HL-60/S4 treated with retinoic acid at 250 ng/mL for 4 days and 3 days (cell line): Measurements from ENCODE around the gene SV2C.
"Not testable (repeated sequence)": the region's sequence is repeated elsewhere in the genome, so short reads cannot be mapped to it uniquely, and the experiment has no call there.

Experiments used
- in situ Hi-C: fragments of 300-500 bp; cut with MboI; formaldehyde crosslinking; loops from 2 replicates; pipeline ENCODE4 v1.7.0; 2022; ENCODE audit warnings: low sequenced_read_pairs

The SV2C gene

DNA sequence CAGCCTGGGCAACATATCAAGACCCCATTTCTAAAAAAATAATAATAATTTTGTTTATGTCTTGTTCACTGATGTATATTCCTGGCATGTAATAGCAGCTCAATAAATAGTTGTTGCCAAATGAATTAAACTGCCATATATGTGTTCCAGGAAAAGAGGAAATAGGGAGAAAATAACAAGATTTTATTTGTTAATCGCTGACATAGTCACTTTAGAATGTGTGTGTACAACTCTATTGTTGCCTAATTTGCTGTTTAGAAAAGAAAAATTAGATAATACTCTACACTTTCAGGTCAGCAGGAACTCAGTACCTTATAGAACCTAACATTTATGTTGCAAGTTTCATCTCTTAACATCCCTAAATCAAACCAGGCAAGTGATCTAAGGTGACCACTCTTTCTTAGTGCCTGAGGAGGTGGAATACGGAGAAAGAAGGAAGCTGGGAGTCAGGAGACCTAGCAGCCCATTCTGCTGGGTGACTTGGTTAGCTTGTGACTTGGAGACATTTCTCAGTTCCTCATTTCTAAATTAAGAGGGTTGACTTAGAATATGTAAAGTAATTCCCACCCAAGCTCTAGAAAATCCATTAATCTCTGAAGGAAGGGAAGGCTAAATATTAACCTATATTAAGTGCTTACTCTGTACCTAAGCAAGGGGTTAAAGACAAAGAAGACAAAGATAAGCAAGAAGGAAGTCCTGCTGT, 209.6 kb downstream of the SV2C start:
- in situ Hi-C loops: no loop called here

DNA sequence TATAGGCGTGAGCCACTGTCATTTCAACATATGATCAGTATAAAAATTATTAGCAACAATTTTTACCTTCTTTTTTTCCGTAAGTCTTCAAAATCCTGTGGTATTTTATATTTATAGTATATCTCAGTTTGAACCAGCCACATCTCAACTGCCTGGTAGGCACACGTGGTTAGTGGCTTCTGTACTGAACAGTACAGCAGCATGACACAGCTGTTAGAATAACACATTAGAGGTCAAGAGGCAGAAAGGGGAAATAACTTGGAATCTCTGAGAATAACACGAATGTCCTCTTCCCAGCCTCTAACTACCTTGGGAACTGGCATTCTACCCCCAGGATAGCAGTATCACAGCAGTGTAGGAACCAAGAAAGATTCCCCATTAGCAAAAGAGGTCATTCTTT, 211.4 kb downstream of the SV2C start:
- in situ Hi-C loops: no loop called here

DNA sequence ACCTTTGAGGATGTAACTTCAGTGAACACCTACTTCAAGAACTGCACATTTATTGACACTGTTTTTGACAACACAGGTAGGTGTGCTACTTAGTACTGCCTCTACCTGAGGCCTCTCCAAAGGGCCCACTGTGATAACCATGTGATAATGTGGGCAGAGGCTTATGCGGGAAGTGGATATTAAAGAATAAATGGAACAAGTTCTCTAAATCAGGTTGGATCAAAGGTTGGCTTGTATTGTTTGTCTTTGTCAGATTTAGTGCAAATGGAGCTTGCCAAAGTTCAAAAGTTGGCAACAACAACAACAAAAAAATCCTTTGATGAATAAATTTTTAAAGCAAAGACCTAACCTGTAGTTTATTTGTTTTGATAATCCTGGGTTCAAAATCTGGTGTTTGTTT, 215.7 kb downstream of the SV2C start:
- in situ Hi-C loops: no loop called here

DNA sequence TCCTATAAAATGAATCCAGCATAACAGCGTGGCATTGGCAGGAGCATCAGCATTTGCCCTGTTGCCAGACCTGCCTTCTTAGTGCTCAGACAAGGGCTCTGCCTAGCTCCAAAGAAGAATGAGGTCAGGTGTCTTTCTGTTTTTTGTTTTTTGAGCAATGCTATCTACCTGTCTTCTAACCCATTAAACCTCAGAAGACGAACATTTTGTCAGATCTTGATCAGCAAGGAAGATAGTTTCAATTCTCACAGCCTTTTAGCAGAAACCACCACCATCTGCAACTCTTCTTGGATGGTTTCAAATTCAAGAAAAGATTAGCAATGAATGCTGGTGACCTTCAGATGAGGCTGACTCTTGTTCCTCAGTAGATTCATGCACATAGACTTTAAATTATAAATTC, 216.4 kb downstream of the SV2C start:
- in situ Hi-C loops: no loop called here

DNA sequence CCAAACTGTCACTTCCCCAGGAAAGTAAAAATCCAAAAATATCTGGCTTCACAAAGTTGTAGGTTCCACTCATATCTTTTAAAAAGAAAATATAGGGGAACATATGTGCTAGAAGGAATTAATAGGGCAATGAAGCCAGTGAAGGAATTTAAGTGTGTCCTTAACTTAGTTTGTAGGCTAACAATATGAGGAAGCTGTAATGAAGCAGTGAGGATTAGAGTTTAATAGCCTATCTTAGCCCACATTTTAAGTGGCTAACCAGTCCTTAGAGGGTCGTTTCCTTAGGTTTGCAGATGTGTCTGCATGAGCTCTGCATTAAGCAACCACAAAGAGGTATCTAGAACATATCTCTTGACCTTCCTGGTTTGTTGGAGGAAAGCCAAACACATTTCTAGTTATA, 218.7 kb downstream of the SV2C start:
- in situ Hi-C loops: not testable (repeated sequence)

DNA sequence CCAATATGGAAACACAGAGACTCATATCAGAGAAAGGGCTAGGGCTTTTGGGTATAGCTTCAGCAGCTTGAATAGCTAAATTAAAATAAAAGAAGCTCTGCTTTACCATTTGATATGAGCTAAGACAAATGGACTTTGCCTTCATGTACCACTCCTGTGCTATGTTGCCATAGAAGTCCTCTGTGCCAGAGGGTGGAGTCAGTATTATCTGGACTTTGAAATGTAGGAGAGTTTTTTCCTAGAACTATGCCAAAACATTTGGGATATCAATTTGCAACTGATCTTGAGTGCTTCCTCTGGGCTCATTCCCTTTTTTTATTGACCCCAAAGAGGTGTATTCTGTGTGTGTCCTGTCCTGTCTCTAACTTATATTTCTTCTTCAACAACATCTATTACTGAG, 219.5 kb downstream of the SV2C start:
- in situ Hi-C loops: not testable (repeated sequence)

DNA sequence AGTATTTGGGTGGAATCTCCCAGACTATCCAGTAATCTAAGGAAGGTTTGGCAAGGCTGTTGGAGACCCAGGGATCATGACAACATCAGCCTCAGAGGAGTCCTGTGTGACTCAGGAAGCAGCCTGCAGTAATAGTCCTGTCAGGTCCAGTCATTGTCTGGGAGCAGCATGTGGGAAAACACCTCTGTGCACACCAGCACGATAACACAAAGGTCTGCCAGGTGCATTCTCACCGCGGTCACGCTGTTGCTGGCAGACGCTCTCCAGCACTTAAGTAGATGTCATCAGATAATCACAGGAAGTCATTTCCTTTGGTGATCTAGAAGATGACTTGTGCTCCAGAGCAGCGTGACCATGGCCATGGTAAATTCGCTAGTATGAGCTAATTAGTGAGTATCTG, 220.7 kb downstream of the SV2C start:
- in situ Hi-C loops: no loop called here

DNA sequence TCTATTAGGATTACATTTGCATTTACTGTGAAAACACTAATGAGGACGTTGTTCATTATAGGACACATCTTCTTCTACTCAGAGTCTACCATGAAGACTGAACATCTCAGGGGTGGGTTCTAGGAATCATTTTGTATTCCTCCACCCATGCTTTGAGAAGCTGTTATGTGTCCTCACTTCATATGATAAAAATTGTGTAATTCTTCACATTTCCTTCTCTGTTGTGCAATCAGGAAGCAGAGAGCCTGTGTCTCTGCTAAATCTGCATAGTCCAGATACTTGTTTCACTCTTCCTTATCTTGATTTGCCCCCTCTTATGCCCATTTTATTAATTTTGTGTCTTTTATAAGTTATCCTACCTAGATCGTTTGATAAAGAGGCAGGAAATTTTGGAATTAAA, 222.1 kb downstream of the SV2C start:
- in situ Hi-C loops: no loop called here

DNA sequence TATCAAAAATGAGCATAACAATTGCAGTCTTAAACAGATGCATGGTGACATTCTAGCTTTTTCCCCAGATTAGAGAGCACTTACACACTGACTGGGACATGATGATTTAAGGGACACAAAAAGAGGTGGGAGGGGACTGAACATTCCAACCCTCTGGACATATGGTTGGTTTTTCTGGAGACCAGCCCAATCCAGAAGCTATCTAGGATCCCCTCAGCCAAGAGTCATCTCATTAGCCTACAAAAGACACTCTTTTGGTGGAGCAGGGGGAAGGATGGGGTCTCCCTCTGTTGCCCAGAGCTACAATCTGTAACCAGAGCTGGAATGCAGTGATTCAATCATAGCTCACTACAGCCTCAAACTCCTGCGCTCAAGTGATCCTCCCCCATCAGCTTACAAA, 222.6 kb downstream of the SV2C start:
- in situ Hi-C loops: no loop called here

DNA sequence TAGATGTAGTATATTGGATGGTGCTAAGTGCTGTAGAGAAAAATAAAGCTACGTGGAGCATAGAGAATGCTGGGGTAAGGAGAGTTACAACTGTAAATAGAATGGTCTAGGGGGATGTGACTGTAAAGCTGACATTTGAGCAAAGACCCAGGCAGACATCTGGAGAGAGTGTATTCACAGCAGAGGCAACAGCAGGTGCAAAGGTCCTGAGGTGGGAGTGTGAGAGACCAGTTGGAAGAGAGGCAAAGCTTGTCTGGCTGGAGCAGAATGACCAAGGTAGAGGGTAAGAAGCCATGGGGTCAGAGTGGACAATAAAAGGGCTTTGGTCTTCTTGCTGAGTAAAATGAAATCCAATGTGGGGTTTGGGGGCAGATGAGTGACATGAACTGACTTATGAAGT, 227.0 kb downstream of the SV2C start:
- in situ Hi-C loops: no loop called here

DNA sequence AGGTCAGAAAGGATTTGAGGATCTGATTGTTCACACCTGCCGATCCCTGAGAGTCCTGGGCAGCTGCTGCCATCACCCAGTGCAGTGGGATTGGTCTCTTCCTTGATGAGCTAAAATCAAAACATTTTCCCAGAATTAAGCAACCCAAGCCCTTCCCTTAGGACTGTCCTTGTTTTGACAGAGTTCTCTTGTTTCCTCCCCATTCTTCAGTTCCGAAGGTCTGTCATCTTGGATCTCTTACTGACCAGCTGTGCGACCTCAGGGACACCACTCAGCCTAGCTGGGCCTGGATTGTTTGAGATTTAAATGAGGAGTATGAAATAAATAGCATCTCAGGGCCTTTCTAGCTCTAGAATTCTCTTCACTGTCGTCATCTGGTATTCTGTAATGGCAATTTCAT, 229.6 kb downstream of the SV2C start:
- in situ Hi-C loops: no loop called here

DNA sequence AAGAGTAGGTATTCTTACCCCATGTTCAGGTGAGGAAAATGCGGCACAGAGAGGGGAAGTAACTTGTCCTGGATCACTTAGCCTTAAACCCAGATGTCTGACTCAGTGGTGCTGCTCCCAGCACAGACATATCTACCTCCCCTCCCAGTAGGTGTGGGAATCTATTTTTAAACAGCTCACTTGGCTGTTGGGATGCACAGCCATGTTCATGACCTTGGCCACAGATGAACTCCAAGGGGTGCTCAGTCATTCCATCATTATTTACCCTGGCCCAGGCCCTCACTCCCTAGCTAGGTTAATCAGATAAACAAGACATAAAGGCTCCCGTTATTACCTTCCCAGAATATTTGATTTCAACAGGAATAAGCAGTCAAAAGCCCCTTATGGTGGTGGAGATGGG, 231.5 kb downstream of the SV2C start:
- in situ Hi-C loops: no loop called here

DNA sequence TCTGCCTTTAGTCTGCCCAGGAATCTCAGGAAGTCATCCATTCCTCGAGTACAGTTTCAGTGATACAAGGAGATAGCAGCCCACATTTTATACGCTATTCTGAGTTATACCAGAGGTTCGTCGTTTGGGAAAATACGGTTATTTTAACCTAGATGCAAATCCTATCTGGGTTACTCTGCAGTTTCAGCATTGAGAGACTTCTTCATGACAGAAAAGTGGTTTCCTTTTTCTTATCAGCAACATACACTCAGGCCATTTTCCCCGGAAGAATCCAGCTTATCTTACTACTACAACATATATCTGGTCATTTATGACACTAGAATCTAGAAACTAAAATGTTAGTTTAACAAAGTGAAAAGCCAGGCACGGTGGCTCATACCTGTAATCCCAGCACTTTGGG, 236.5 kb downstream of the SV2C start:
- in situ Hi-C loops: no loop called here

DNA sequence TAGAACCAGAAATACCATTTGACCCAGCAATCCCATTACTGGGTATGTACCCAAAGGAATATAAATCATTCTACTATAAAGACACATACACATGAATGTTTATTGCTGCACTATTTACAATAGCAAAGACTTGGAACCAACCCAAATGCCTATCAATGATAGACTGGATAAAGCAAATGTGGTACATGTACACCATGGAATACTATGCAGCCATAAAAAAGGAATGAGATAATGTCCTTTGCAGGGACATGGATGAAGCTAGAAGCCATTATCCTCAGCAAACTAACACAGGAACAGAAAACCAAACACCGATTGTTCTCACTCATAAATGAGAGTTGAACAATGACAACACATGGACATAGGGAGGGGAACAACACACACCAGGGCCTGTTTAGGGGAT, 240.3 kb downstream of the SV2C start:
- in situ Hi-C loops: not testable (repeated sequence)

DNA sequence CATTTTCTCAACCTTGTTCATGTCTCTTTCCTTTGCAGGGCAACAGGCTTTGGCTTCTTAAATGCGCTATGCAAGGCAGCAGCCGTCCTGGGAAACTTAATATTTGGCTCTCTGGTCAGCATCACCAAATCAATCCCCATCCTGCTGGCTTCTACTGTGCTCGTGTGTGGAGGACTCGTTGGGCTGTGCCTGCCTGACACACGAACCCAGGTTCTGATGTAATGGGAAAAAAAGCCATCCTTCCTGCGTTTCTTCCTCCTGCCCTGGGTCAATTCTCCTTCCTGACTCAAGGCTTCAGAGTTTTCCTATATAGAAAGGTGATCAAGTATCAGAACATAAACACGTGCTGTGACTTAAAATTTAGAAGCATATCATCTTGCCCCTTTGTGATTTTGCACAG, 242.1 kb downstream of the SV2C start:
- in situ Hi-C loops: no loop called here

DNA sequence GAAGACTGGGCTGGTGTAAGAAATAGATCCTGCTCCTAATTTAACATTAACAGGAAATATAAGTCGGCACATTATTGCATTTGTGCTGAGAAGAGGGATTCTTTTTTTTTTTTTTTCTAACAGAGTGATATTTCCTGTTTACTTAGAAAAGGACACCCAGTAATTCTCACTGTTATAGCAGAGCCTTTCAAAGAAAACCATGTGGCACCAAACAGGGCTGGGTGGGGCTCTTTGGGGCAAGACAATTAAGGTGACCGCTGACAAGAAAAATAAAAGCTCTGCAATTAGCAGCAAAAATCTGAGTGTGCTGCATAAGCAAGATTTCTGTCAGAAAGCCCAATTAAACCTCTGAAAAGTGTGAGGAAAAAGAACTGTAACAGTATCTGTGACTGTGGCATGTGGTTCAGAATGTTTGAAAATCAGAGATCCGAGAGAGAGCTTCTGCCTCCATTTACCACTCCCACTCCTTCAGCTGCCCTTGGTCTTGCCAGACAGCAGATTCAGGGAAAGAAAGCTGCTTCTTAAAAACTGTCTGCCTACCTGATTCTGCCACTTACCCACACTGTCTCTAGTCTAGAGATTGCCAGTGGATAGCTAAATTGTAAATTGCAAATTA, 242.8 kb downstream of the SV2C start:
- in situ Hi-C loops: no loop called here

DNA sequence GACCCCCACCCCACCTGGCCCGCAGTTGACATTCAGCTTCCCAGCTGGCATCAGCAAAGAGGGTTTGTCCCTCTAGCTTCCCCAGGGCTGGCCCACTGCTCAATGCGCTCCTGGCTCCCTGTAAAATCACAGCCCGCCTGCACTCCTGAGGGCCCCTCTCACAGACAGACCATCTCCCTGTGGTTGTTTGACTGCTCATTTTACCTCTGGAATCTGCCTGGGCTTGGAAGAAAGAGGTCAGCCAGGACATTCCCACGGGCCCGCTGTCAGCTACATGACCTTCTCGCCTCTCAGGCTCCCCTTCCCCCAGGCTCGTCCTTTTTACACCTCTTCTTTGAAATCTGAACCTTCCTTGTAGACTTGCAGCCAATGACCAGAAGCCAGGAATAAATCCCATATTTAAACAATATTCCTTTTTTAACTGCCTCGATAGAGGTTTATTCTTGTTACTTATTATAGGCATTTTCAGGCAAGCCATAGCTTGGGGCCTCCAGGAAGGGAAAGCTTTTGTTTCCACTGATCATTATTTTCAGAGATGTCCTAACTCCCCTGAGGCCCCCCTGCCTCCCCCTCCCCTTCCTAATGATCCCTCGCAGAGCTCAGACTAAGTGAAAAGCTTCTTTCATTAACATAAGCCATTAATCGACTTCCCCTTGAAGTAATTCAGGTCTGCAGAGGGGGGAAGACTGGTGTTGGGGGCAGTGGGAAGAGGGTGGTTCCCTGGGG, 243.6 kb downstream of the SV2C start:
- in situ Hi-C loops: no loop called here

DNA sequence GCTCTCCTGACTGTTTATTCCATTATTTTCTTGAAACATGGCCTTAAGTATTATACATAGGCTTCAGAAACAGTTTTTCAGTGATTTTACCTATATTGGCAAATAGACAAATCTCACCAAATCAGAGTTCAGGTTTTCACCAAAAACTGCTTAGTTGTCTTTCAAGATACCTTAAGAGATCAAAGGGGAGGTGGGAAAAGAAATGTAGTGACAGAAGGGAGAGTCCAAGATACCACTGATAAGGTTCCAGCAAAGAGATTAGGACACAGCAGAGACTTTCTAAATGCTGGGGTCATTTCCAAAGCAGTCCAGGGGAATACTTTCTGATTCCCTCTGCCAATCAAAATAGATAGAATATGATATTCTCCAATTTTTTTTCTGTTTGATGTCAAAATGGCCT, 246.2 kb downstream of the SV2C start:
- in situ Hi-C loops: no loop called here

DNA sequence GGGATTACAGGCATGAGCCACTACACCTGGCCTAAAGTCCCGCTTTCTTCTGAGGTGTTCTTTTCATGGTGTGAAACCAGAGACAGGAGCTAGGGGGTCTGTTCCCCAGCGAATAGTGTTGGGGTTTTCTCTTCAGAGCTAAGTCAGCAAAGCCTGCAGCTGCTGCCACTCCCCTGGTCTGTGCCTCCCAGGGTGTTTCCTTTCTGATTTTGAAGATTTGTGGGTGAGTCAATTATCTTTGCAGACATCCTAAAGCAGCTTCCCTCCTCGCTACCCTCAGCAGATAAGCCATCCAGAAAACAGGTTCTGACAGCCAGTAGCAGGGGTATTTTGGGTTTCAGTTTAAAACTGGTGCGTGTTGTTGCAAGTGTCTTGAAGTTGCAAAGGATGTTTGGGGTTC, 247.9 kb downstream of the SV2C start:
- in situ Hi-C loops: no loop called here

DNA sequence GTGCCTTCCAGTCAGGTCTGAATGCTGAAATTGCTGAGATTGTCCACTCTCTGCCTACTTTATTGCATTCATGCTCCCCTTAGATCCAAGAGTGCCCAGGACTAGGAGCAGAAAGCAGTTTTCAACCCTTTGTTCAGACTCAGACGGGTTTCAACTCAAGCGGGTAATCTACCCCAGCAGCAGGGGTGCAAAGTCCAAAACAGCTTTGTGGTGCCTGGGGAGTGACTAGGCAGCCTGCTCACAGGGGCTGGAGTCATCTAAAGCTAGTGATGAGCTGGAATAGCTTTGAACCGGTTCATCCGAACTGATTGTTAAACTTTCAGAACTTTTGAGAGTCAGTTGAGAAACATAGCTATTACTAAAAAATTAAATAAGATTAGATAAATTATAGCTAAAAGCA, 248.9 kb downstream of the SV2C start:
- in situ Hi-C loops: no loop called here

DNA sequence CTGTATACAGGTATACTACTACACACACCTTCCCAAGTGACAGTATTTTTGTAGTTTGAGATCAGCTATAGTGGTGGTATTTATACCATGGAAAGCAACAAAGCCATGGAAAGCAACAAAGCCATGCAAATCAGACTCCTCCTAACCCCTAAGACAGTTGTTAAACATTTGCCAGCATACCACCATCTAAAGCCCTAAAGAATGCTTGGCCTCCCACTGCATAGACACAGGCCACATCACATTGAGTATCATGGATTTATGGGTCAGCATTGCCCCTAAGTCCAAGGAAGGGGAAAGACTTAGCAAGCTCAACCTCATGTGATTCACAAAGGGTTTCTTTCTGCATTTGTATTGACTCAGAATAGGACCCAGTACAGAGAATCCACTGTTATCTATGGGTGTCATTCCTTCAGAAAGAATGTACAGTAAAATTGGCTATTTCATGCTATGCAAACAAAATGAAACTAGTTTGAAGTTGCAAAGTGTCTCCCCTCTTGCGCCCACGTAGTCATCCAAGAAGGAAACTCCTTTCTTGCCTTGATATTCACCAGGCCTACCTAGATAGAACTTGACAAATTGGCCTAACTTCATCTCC, 249.5 kb downstream of the SV2C start:
- in situ Hi-C loops: no loop called here

DNA sequence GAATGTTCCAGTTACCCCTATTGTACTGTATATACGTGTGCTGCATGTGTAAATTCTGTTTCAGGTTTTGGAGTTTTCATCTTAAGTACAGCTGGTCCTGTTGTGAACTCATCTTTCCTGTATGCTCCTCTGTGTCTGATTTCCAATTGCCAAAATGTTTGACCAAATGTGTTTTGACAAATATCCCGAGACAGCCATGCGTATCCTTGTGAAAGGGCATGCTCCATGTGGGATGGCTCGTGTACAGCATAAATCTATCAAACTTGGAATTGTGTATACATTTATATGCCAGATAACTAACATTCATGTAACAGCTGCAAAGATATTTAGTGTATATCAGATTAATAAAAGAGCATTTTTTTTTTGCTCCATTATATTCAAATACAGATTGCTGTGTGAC, 250.4 kb downstream of the SV2C start:
- in situ Hi-C loops: no loop called here
